AG09309 (cell line): ENCODE measurements around the gene PABPC1L.
A peak's percentile ranks its signal among the peaks of the same experiment; 100 is the strongest.

Source experiments
- DNase-seq: peaks from one replicate; pipeline ENCODE4 v3.0.0-alpha.2; 2010; ENCODE audit warnings: low read depth
- H3K4me3 ChIP-seq: 2 replicates; pipeline ENCODE4 v1.5.1; 2011; ENCODE audit warnings: mild to moderate bottlenecking, low read depth, low read length, moderate library complexity; ENCODE audit not compliant: control insufficient read depth
- CTCF ChIP-seq: IDR thresholded peaks from 2 replicates; pipeline ENCODE4 v1.5.1; 2011; ENCODE audit warnings: mild to moderate bottlenecking, low read depth, low read length, inconsistent platforms; ENCODE audit not compliant: insufficient read depth, control insufficient read depth; ENCODE audit errors: missing control alignments

The PABPC1L gene

GRCh38 chr20:44941120-44941691 is 31.3 kb downstream of the PABPC1L start:
- DNase-seq = no peak
- TF ChIP-seq CTCF = no peak
- H3K4me3 ChIP-seq = no peak overlapping the region

- no peak for DNase-seq
- no peak overlapping the region for H3K4me3 ChIP-seq
- TF ChIP-seq CTCF = peak; percentile 4
These were observed 32.6 kb downstream of the PABPC1L start for GRCh38 chr20:44942264-44942973.

- no peak overlapping the region for H3K4me3 ChIP-seq
- DNase-seq = no peak
- no peak for TF ChIP-seq CTCF
These were observed 34.0 kb downstream of the PABPC1L start for GRCh38 chr20:44943828-44944227.

GRCh38 chr20:44945261-44945660 is 35.4 kb downstream of the PABPC1L start:
- H3K4me3 ChIP-seq = no peak overlapping the region
- TF ChIP-seq CTCF = no peak
- no peak for DNase-seq

GRCh38 chr20:44946271-44946852 is 36.5 kb downstream of the PABPC1L start:
- TF ChIP-seq CTCF = no peak
- DNase-seq = no peak
- no peak overlapping the region for H3K4me3 ChIP-seq

- no peak for DNase-seq
- no peak for TF ChIP-seq CTCF
These were observed 38.2 kb downstream of the PABPC1L start for GRCh38 chr20:44948107-44948506.

More at GRCh38 chr20:44948107-44948506, 38.2 kb downstream of the PABPC1L start:
- H3K4me3 ChIP-seq = no peak overlapping the region
